ENCODE measurements around the gene PRELID2.
"Not testable (repeated sequence)": the region's sequence is repeated elsewhere in the genome, so short reads cannot be mapped to it uniquely, and the experiment has no call there.

The PRELID2 gene

DNA sequence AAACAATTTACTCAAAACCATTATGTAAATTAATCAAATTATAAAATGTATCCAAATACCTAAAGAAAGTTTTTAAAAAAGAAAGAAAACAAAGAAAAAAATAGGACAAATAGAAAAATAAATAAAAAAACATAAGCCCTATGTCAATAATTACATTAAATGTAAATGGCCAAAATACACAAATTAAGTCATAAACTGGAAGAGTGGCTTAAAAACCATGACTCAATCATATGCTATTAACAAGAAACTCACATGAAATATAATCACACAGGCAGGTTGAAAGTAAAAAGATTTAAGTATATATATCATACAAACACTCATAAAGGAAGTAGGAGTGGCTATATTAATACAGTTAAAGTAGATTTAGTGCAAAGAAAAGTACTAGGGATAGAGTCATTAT, 95.3 kb downstream of the PRELID2 start:
- no peak for DNase-seq (ENCODE audit: low read depth)

DNA sequence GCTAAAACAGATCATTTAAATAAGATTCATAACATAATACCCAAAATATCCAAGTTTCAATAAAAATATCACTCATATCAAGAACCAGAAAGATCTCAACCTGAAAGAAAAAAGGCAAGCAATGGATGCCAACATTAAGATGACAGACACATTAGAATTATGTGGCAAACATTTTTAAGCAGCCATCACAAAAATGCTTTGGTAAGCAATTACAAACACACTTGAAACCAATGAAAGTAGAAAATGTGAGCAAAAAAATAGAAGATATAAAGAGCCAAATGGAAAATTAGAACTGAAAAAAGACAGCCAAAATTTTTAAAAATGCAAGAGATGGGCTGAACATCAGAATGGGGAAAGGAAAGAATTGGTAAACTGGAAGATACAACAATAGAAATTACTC, 96.9 kb downstream of the PRELID2 start:
- no peak for DNase-seq (ENCODE audit: low read depth)
- TF ChIP-seq, protein P1, sequence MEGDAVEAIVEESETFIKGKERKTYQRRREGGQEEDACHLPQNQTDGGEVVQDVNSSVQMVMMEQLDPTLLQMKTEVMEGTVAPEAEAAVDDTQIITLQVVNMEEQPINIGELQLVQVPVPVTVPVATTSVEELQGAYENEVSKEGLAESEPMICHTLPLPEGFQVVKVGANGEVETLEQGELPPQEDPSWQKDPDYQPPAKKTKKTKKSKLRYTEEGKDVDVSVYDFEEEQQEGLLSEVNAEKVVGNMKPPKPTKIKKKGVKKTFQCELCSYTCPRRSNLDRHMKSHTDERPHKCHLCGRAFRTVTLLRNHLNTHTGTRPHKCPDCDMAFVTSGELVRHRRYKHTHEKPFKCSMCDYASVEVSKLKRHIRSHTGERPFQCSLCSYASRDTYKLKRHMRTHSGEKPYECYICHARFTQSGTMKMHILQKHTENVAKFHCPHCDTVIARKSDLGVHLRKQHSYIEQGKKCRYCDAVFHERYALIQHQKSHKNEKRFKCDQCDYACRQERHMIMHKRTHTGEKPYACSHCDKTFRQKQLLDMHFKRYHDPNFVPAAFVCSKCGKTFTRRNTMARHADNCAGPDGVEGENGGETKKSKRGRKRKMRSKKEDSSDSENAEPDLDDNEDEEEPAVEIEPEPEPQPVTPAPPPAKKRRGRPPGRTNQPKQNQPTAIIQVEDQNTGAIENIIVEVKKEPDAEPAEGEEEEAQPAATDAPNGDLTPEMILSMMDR (IDR thresholded peaks at IDR 0.05; ENCODE audit: insufficient read depth, low read depth, low read length, missing control alignments): no peak

More for the DNA sequence above, 95.3 kb downstream of the PRELID2 start:
- TF ChIP-seq, protein P1 (IDR thresholded peaks at IDR 0.05; ENCODE audit: insufficient read depth, low read depth, low read length, missing control alignments): no peak
- no peak overlapping the region for H3K4me3 ChIP-seq (ENCODE audit: low read depth, low read length)

DNA sequence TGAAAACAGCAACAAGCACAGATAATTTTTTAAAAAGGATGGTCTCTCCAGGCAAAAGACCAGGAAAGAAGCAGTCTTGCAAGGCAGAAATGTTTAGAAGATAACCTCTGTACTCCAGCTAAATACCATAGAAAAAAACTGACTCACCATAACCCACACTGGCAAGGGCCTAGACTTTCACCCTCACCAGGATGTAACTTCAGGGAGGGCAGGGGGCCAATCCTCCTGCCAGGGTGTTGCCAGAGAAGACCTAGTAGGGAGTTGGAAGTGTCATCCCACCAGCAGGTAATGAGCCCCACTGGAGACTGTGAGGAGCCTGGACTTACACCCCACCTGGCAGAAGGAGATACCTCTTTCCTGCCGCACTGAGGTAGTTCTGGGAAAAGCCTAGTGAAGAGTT, 97.6 kb downstream of the PRELID2 start:
- TF ChIP-seq, protein P1 (IDR thresholded peaks at IDR 0.05; ENCODE audit: insufficient read depth, low read depth, low read length, missing control alignments): no peak
- no peak for DNase-seq (ENCODE audit: low read depth)
- no peak overlapping the region for H3K4me3 ChIP-seq (ENCODE audit: low read depth, low read length)

More for the DNA sequence above, 96.9 kb downstream of the PRELID2 start:
- no peak overlapping the region for H3K4me3 ChIP-seq (ENCODE audit: low read depth, low read length)

DNA sequence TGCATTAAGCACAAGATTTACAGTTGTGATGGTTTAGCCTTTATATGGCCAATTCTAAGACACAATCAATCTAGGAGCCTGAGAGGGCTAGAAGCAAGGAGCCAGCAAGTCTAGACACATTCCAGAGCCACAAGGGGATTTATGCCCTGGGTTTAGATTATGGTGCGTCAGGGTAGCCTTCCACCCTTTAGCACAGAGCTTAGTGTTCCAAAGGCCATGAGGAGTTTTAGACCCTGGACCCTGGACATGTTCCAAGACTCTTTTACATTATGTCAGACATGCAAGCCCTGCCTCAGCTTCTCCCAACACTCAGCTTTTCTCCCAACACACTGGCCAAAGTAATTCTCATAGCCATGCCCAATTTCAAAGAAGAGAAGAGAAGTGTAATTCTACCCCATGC, 105.2 kb downstream of the PRELID2 start:
- not testable (repeated sequence) for H3K4me3 ChIP-seq (ENCODE audit: low read depth, low read length); DNase-seq (ENCODE audit: low read depth)

DNA sequence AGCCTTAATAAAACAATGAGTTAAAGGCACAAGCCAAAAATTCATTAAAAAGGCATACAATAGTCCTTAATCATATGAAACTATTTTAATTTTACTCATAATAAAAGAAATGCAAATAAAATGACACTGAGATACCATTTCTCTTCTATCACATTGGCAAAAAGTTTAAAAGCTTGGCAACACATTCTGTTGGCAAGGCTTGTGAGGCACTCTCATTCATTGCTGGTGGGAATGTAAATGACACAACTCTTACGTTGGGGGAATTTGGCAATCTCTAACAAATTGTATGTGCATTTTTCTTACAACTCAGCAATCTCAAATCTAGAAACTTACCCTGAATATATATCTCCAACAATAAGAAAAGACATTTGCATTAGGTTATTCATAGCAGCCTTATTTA, 111.6 kb downstream of the PRELID2 start:
- TF ChIP-seq, protein P1 (IDR thresholded peaks at IDR 0.05; ENCODE audit: insufficient read depth, low read depth, low read length, missing control alignments): no peak
- no peak overlapping the region for H3K4me3 ChIP-seq (ENCODE audit: low read depth, low read length)
- no peak for DNase-seq (ENCODE audit: low read depth)

DNA sequence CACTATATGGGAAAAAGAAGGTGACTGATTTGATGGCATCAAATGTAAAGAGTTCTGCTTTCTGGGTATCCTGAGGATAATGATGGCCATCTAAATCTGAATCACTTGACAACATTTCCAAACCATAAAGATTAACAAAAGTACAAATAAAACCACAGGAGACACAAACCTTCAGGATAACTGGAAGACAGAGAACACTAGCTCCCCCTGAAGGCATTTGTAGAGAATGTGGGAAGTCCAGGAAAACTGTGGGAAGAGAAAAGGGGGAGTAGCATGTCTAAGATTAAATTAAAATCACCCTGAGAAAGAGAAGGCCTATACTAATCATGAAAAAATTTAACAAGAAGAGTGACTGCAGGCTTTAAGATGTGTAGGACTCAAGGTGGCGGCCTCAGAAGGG, 116.2 kb downstream of the PRELID2 start:
- H3K4me3 ChIP-seq (ENCODE audit: low read depth, low read length): no peak overlapping the region

DNA sequence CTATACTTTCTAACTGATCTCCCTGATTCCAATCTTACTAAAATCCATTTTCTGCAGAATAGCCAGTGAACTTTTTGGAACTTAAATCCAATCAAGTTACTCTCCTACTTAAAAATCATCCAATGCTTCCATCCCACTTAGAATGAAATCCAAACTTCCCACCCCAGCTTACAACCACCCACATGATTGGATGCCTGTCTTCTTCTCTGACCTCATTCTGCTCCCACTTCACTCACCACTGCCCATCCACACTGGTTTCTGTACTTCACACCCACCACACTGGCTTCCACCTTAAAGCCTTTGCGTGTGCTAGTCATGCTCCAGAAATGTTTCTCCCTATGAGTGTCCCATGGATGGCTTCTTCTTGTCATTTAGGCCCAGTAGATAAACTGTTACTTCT, 119.7 kb downstream of the PRELID2 start:
- TF ChIP-seq, protein P1 (IDR thresholded peaks at IDR 0.05; ENCODE audit: insufficient read depth, low read depth, low read length, missing control alignments): no peak
- no peak for DNase-seq (ENCODE audit: low read depth)
- no peak overlapping the region for H3K4me3 ChIP-seq (ENCODE audit: low read depth, low read length)

More for the DNA sequence above, 116.2 kb downstream of the PRELID2 start:
- TF ChIP-seq, protein P1 (IDR thresholded peaks at IDR 0.05; ENCODE audit: insufficient read depth, low read depth, low read length, missing control alignments): no peak
- no peak for DNase-seq (ENCODE audit: low read depth)

All from GM12865 (cell line).